Measurements from ENCODE around the gene COL23A1.

Gene COL23A1

GRCh38 chr5:178284093-178284675, 306.0 kb downstream of the COL23A1 start:
- Histone ChIP-seq H3K4me3 (ENCODE audit: low read depth, low read length) (no peak overlapping the region), H3K36me3 (ENCODE audit: control insufficient read depth in 2 of 2, insufficient read depth in 1 of 2, low read length in 2 of 2) (no peaks in the 10 kb centered on the region), H3K4me1 (ENCODE audit: control insufficient read depth, insufficient read depth, low read length) (no peaks in the 10 kb centered on the region; the same call in 1 of the 2 replicates), H3K27ac (ENCODE audit: extremely low read depth, low read depth, low read length) (no peak overlapping the region), H3K9me3 (ENCODE audit: control insufficient read depth, insufficient read depth, low read depth, low read length) (no peaks in the 10 kb centered on the region)
- TF ChIP-seq PRDM1 (tag by site-specific recombination; IDR thresholded peaks at IDR 0.05) (no peak), ZSCAN18 (tag by site-specific recombination; IDR thresholded peaks at IDR 0.05) (no peak), ZNF211 (tag by site-specific recombination; IDR thresholded peaks at IDR 0.05; ENCODE audit: low read depth) (no peak), ZNF555 (tag by site-specific recombination; conservative IDR thresholded peaks at IDR 0.05) (no peak), ZNF292 (tag by site-specific recombination; IDR thresholded peaks at IDR 0.05; ENCODE audit: borderline replicate concordance, low read depth) (no peak)
- CTCF ChIA-PET = interaction anchor here (0.5 to 2.1 kb wide), 13 partner anchors 9 to 1129 kb away, joined by 3 to 7 read pairs (median 4); partner anchors contain the start of gene ZNF354A
- POLR2A ChIA-PET = interaction anchor here (0.6 kb wide), 1 partner anchor 198 kb away, joined by 4 read pairs; no protein-coding TSS in a partner anchor

- H3K36me3 ChIP-seq (ENCODE audit: control insufficient read depth in 2 of 2, insufficient read depth in 1 of 2, low read length in 2 of 2) = no peaks in the 10 kb centered on the region
- H3K27ac ChIP-seq (ENCODE audit: extremely low read depth, low read depth, low read length) = no peak overlapping the region
- no peak overlapping the region for H3K4me3 ChIP-seq (ENCODE audit: low read depth, low read length)
- TF ChIP-seq ZNF148 (tag by site-specific recombination; IDR thresholded peaks at IDR 0.05; ENCODE audit: borderline replicate concordance) (no peak), BCL11B (tag by site-specific recombination; IDR thresholded peaks at IDR 0.05; ENCODE audit: low read depth) (no peak), ZIC2 (tag by site-specific recombination; IDR thresholded peaks at IDR 0.05) (no peak), ZNF24 (tag by site-specific recombination; IDR thresholded peaks at IDR 0.05) (no peak), KLF10 (tag by site-specific recombination; IDR thresholded peaks at IDR 0.05) (no peak), GLIS1 (tag by site-specific recombination; IDR thresholded peaks at IDR 0.05) (no peak), ZNF18 (tag by site-specific recombination; IDR thresholded peaks at IDR 0.05) (no peak)
- H3K4me1 ChIP-seq (ENCODE audit: control insufficient read depth, insufficient read depth, low read length) = no peaks in the 10 kb centered on the region
- POLR2A ChIA-PET = interaction anchor here (0.6 kb wide), 1 partner anchor 198 kb away, joined by 4 read pairs; no protein-coding TSS in a partner anchor
- H3K9me3 ChIP-seq (ENCODE audit: control insufficient read depth, insufficient read depth, low read depth, low read length) = no peaks in the 10 kb centered on the region
- CTCF ChIA-PET = interaction anchor here (0.5 to 2.1 kb wide), 15 partner anchors 8 to 1130 kb away, joined by 3 to 7 read pairs (median 4); partner anchors contain the start of gene ZNF354A
Observed at GRCh38 chr5:178283520-178283919, 306.7 kb downstream of the COL23A1 start.

- TF ChIP-seq ZNF274 (IDR thresholded peaks at IDR 0.05; ENCODE audit: low read length) = no peak
- no peak for TF ChIP-seq ZNF274 (tag by site-specific recombination; IDR thresholded peaks at IDR 0.05; ENCODE audit: borderline replicate concordance)
- no peak for TF ChIP-seq ZNF473 (tag by site-specific recombination; IDR thresholded peaks at IDR 0.05)
- TF ChIP-seq TSHZ1 (tag by site-specific recombination; IDR thresholded peaks at IDR 0.05; ENCODE audit: borderline replicate concordance) = no peak
- TF ChIP-seq ZNF211 (tag by site-specific recombination; IDR thresholded peaks at IDR 0.05; ENCODE audit: low read depth) = no peak
- TF ChIP-seq ZFP3 (tag by site-specific recombination; IDR thresholded peaks at IDR 0.05; ENCODE audit: low read depth) = no peak
- no peak for TF ChIP-seq ZNF18 (tag by site-specific recombination; IDR thresholded peaks at IDR 0.05)
- Histone ChIP-seq H3K4me1 (ENCODE audit: control insufficient read depth, insufficient read depth, low read length) (no peaks in the 10 kb centered on the region), H3K36me3 (ENCODE audit: control insufficient read depth in 2 of 2, insufficient read depth in 1 of 2, low read length in 2 of 2) (no peaks in the 10 kb centered on the region), H3K27ac (ENCODE audit: extremely low read depth, low read depth, low read length) (no peak overlapping the region), H3K9me3 (ENCODE audit: control insufficient read depth, insufficient read depth, low read depth, low read length) (no peaks in the 10 kb centered on the region), H3K4me3 (ENCODE audit: low read depth, low read length) (no peak overlapping the region)
- ChIA-PET CTCF (interaction anchor here (0.6 to 1.0 kb wide), 3 partner anchors 197 to 1065 kb away, joined by 3 read pairs; no protein-coding TSS in a partner anchor), POLR2A (no interaction called here)
Observed at GRCh38 chr5:178282391-178282790, 307.8 kb downstream of the COL23A1 start.

Measured in HEK293 (cell line).